Mucosa of stomach (tissue), 1 donor: ENCODE results near the gene CD93.

Experiments
- H3K27me3 ChIP-seq: one replicate; pipeline ENCODE4 v1.7.0; 2013; ENCODE audit warnings: mild to moderate bottlenecking, low read length; ENCODE audit not compliant: control insufficient read depth, insufficient read depth
- H3K36me3 ChIP-seq: one replicate; pipeline ENCODE4 v1.7.0; 2013; ENCODE audit warnings: low read length; ENCODE audit not compliant: control insufficient read depth, insufficient read depth
- H3K4me1 ChIP-seq: one replicate; pipeline ENCODE4 v1.7.0; 2013; ENCODE audit warnings: mild to moderate bottlenecking, low read length; ENCODE audit not compliant: control insufficient read depth, insufficient read depth
- H3K4me3 ChIP-seq: one replicate; pipeline ENCODE4 v1.7.0; 2013; ENCODE audit warnings: low read length
- H3K9ac ChIP-seq: one replicate; pipeline ENCODE4 v1.7.0; 2013; ENCODE audit warnings: mild to moderate bottlenecking, low read length, moderate library complexity
- H3K9me3 ChIP-seq: one replicate; pipeline ENCODE4 v1.7.0; 2013; ENCODE audit warnings: mild to moderate bottlenecking, low read length, moderate library complexity; ENCODE audit not compliant: control insufficient read depth
- donor health status: Pancreatic carcinoma.

The CD93 gene

DNA sequence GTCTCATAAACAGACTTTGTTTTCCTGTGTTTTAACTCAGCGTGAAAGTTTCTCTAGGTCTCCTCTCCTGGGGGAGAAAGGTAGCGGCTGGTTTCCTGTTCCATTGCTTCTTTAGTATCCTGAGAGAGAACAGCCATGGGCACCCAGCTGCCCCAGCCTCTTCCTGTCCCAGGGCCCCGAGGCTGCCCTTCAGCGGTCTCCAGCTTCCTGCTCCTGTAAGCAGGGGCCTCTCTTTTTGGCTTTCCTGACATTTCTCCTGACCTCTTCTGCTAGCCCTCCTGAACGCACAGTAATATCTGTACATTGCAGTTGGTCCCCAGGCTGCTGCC, 53.4 kb downstream of the CD93 start:
- no peak overlapping the region for H3K4me3 ChIP-seq

DNA sequence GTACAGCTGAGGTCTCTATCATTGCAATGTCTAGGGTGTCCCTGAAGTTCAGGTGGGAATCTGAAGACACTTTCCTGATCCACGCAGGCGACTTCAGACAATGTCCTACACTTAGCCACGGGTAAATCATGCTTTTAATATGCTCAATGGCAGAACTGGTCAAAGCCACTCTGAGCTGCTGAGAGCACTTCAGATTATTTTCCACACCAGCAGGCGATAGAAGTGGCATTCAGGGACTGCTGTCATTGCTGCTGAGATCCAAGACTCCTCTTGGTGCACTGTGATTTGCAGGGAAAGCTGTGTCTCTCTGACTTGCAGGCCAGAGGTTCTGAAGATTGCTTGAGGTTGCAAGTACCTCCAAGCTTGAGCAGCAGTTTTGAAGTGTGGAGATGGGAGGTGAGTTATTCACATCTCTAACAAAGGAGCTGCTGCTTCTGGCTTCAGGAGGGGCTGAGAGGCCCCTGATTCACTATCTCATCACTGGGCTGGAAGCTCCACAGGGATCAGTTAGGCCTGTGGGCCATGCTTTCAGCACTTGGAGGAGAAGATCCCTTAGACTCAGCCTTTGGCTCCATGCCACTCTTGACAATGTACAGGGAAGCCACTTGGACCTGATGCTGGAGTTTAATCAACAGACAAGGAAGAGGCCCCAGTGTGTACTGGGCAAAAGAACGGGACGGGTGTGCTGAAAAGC, 53.9 kb downstream of the CD93 start:
- no peak overlapping the region for H3K9ac ChIP-seq
- no peaks in the 10 kb centered on the region for H3K36me3 ChIP-seq
- H3K9me3 ChIP-seq, result no peaks in the 10 kb centered on the region
- no peak overlapping the region for H3K4me3 ChIP-seq
- H3K4me1 ChIP-seq, result no peaks in the 10 kb centered on the region
- H3K27me3 ChIP-seq, result peaks cover 24% of the 10 kb centered on the region

More for the DNA sequence above, 53.4 kb downstream of the CD93 start:
- H3K9me3 ChIP-seq, result no peaks in the 10 kb centered on the region
- no peak overlapping the region for H3K9ac ChIP-seq
- H3K27me3 ChIP-seq, result peaks cover 24% of the 10 kb centered on the region
- no peaks in the 10 kb centered on the region for H3K4me1 ChIP-seq
- no peaks in the 10 kb centered on the region for H3K36me3 ChIP-seq

DNA sequence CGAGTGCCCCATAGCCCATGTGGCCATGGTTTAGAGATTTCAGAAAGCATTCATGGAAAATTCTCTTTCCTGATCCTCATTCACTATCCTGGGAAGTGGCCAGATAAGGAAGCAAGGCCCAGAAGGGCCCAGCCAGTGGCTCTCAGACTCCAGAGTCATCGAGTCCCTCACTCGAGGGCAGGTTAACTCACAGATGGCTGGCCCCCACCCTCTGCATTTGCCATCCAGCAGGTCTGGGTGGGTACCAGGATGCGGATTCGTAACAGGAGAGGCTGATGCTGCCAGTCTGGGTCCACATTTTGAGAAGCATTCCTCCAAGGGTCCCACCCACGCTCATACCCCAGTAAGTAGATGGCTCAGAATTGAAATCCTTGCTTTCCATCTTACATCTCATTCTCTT, 54.8 kb downstream of the CD93 start:
- Histone ChIP-seq H3K27me3 (peaks cover 17% of the 10 kb centered on the region), H3K9me3 (no peaks in the 10 kb centered on the region), H3K36me3 (no peaks in the 10 kb centered on the region), H3K4me1 (no peaks in the 10 kb centered on the region), H3K4me3 (no peak overlapping the region), H3K9ac (no peak overlapping the region)
